GM18517 (cell line): ENCODE results near the gene PPP6R2.

ENCODE experiments used
- ATAC-seq: cut with Tn5 transposase; IDR thresholded peaks from one replicate; pipeline ENCODE4 v1.9.1; 2021; ENCODE audit warnings: mild to moderate bottlenecking, moderate library complexity; ENCODE audit not compliant: unreplicated experiment

The PPP6R2 gene

DNA sequence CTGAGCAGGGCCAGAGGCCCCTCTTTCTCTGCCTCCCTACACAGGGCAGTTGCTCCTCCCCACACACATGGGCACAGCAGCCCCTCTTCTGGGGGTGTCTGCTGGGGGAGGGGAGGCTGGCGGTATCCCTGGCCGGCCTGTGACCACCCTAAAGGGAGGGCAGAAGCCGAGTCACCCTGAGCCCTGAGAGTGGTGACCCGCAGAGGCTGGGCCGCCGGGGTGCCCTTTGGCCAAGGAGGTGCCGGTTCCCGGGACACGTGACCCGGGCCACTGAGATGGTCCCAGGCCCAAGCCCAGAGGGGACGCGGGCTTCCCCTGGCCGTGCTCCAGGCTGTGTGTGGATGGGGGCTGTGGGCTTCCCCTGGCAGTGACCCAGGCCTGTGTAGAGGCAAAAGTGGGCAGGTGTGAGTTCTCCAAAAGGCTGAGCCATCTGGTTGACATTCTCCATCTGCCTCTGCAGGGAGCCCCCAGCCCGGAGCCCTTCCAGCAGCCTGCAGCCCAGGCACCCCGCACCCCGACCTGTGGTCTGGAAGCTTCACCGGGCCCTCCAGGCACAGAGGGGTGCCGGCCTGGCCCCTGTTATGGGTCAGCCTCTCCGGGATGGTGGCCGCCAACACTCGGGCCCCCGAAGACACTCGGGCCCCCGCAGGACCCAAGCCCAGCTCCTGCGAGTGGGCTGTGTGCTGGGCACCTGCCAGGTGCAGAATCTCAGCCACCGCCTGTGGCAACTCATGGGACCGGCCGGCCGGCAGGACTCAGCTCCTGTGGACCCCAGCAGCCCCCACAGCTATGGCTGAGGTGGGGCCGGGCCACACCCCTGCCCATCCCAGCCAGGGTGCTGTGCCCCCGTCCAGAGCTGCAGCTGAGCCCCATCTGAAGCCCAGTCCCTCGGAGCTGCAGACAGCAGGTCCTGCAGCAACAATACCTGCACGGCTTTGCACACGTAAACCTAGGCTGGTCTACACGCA lies 139.3 kb downstream of the PPP6R2 start:
- no peak for ATAC-seq

DNA sequence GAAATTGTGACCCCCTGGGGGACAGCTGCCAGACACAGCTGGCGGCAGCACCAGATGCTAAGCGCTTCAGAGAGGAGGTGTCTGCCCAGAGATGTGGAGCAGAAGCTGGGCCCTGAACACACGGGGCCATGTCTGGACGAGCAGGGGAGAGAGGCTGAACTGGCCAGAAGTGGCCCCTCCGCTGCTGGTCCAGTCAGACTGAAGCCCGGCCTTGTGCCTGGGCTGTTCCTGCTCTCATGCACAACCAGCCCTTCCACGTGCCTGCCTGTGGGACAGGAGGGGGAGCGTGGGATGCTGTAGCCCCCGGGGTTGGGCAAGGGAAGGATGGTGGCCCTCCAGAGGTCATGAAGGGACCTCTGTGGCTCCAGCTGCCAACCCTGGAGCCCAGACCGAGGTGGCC lies 140.0 kb downstream of the PPP6R2 start:
- ATAC-seq = no peak

DNA sequence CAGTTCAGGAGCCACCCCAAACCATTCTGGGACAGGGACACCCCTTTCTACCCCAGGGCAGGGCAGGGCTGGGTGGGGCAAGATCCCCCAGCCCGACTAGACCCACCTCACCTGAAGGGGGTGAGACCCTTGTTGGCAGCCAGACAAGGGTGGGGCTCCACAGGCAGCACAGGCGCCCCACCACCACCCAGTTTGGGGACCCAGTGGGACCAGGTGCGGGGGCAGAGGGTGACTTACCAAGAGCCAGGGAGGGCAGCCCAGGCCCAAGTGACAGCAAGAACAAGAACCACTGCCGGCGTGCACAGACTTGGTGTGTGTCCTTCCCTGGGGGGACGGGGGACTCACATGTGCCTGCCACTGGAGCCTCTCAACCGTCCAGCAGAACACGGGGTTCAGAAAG lies 140.4 kb downstream of the PPP6R2 start:
- no peak for ATAC-seq

DNA sequence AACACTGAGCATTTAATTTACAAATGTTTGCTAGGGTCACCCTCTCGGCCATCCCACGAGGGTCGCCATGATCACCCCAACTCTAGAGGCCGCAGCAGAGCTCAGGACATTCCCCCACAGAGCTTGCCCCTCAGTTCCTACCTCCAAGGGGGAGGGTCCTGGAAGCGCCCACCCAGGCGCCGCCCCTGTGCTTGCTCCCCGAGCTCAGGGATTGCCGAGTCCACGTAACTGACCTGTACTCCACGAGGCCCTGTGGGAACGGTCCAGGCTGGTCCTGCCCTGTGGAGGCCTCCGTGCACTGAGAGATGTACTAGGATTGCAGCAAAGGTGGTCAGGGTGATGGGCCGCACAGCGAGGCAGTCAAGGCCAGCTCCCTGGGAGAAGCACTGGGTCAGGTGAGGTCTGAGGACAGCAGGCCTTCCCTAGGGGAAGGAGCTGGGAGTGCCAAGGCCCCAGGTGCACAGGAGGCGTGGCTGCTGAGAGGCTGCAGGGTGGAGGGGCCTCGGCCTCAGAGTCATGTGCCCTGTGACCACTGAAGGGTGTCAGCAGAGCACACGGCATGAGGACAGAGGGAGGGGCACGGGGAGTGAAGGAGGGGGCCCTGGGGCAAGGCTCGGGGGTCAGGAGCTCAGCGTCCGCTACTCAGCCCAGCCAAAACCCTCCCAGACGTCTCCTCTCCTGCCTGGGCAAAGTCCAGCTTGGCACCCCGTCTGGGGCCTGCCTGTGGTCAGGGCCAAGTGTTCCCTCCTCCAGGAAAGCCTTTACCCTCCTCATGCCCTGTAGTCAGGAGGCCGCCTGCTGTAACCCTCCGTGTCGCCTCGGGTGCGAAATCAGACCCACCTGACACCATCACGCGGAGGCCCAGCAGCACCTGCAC lies 141.1 kb downstream of the PPP6R2 start:
- no peak for ATAC-seq

DNA sequence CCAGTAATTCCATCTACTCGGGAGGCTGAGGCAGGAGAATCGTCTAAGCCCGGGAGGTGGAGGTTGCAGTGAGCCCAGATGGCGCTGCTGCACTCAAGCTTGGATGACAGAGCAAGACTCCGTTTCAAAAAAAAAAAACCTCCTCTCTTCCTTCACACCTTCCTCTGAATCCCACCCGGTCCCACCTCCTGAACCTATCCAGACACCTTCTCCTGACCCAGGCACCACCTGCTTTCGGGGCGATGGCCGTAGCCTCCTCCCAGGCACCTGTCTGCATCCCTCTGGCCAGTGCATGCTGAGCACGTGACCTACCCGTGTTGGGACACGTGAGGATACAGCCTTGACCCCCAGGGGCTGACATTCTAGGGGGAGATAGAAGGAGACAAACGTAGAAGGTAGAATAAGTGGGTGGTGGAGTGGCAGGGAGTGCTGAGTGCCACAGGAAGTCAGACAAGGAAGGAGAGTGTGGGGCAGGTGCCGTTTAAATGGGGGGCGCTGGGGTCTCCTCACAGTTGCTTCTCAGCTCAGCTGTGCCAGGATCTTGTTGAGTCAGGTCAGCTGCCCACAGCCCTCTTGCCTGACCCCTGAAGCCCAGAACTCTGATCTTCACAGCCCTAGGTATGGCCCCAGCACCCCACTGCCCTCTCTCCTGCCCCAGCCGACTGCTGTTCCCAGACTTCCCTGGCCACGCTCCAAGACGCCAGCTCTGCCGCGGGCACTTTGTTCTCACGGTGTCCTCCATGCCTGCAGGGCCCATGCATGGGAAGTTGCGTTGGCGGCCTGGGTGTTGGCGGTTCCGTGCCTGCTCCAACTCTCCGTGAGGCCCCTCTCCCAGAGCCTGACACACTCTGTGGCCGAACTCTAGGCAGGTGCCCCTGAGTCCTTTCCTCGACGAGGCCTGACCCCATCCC lies 142.3 kb downstream of the PPP6R2 start:
- no peak for ATAC-seq

DNA sequence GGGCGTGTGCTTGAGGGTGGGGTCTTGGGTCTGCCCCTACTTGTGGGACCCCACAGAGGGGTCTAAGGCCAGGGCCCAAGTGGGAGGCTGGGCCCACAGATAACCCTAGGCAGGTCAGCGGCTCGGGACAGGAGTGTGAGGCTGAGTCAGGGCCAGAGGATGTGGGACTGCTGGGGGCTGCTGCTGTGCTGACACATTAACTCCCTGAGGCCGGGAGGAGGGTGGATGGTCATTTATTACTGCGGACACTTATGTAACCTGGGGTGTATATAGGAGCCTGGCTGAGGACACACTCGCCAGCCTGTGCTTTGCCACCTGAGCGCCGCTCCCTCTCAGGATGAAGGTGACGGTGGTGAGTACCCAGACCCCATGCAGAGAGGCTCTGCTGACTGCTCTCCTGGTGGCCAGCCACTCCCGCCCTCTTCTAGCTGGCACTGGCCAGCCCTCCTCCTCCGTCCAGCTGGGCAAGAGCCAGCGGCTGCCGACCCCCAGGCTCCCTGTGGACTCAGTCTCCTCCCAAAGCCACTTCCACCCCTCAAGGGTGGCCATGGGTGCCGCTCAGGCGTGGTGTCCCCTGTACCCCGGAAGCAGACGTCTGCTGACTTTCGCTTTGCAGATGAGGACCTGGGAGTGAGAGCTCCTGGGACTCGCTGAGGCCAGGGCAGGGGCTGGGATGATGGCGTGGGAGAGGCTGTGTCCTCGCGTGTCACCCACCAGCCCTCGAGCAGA lies 143.6 kb downstream of the PPP6R2 start, which contains the start of gene MIOX:
MIOX (plus strand) TSS at position 299 of the 729 bp plus-strand sequence; CDS start at position 338, 39 bp downstream.
- ATAC-seq = no peak

DNA sequence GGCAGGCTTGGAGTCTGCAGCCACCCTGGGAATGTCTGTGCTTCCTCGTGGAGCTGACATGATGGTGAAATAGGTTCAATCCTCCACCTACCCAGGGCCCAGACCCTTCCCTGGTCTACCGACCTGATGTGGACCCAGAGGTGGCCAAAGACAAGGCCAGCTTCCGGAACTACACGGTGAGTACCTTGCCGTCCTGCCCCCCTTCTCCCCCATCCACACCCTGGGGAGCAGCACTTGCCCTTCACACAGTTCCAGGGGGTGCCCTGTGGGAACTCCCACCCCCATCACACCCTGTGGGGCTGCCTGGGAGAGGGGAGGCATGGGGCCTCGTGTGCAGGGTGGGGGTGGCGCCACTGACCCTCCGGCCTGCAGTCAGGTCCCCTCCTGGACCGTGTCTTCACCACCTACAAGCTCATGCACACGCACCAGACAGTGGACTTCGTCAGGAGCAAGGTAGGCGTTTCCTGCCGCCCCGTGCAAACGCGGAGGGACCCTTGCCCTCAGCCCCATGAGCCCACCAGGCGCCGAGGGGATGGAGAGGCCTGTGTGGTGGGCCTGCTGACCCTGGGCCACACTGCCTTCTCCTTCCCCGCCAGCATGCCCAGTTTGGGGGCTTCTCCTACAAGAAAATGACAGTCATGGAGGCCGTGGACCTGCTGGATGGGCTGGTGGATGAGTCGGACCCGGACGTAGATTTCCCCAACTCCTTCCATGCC lies 144.3 kb downstream of the PPP6R2 start:
- no peak for ATAC-seq

DNA sequence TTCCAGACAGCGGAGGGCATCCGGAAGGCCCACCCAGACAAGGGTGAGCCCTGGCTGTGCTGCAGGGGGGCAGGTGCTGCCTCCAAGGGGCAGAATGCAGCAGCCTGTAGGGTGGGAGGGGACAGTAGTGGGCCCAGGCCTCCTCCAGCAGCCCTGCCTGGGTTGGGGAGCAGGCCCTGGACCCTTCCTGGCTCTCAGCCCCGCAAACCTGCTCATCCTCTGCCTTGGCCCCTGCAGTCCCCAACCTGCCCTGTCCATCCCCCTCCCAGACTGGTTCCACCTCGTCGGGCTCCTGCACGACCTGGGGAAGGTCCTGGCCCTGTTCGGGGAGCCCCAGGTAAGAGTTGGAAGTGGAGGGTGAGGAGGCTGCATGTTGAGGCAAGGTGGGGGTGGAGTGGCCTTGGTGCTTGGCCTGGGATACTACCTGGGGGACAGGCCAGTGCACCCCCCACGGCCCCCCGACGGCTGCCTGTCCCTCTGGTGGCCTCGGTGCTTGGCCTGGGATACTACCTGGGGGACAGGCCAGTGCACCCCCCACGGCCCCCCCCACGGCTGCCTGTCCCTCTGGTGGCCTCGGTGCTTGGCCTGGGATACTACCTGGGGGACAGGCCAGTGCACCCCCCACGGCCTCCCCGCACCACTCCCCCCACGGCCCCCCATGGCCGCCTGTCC lies 145.0 kb downstream of the PPP6R2 start:
- no peak for ATAC-seq

DNA sequence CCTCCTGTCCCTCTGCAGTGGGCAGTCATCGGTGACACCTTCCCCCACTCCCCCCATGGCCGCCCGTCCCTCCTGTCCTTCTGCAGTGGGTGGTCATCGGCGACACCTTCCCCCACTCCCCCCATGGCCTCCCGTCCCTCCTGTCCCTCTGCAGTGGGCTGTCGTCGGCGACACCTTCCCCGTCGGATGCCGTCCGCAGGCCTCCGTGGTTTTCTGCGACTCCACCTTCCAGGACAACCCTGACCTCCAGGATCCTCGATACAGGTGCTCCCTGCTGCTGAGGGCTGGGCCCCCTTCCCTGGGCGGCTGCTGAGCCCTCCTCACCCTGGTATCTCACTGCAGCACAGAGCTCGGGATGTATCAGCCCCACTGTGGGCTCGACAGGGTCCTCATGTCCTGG lies 145.8 kb downstream of the PPP6R2 start:
- ATAC-seq = no peak

DNA sequence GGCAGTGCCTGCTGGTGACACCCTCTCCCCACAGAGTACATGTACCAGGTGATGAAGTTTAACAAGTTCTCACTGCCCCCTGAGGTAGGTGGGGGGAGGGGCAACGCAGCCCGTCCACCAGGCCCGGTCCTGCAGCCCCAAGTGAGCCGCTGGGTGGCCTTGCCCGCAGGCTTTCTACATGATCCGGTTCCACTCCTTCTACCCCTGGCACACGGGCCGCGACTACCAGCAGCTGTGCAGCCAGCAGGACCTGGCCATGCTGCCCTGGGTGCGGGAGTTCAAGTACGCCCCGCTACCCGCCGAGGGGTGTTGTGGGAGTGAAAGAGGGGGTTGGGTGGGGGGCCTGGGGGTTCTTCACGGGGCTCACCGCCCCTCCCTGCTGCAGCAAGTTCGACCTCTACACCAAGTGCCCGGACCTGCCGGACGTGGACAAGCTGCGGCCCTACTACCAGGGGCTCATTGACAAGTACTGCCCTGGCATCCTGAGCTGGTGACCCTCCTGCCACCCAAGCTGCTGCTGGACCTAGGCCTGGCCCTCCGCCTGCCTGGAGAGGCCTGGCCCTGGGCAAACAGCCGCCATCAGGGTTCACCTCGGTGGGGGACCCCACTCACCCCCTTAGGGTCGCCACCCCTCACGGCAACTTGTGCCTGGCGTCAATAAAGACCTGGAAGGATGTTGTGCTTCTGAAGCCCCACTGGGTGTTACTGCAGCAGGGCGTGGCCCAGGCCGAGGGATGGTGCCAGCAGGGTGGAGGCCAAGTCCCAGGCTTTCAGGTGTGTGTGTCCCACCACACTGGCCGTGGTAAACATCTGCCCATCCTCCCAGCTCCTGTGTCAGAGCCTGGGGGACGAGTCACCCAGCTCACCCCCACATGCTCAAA lies 146.5 kb downstream of the PPP6R2 start:
- no peak for ATAC-seq

DNA sequence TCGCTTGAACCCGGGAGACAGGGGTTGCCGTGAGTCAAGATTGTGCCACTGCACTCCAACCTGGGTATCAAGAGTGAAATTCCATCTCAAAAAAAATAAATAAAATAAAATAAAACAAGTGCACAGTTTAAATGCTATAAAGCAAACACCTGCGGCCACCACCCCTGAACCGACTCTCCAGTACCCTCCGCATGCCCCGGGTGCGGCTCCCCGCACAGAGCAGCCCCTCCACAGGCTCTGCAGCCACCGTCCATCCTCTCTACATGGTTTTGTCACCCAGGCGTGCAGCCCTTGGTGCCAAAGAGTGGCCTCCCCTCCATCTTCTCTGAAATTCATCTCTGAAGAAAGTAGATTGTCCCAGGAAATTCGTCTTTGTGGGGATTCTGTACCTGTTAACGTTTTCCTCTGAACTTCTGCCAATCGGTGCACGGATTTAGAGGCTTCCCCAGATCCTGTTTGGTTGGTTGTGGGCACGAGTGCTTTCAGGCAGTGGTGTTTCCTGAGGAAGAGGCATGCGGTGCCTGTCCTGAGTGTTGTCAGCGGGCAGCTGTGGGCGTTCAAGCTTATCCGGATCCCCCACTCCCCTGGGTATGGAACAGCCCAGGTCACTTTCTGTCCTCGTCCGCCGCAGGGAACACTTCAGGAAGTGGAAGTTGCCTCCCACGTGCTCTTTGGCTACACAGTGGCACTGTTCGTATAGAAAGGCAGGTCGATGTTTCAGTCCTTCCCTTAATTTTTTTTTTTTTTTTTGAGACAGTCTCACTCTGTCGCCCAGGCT lies 147.6 kb downstream of the PPP6R2 start:
- ATAC-seq = no peak
